Activated CD8-positive, alpha-beta memory T cell treated with anti-CD3 and anti-CD28 coated beads, Interleukin-2, amount 50 U/mL, for 1 hour (primary cell): Measurements from ENCODE around the gene NCL.
"Not testable (repeated sequence)": the region's sequence is repeated elsewhere in the genome, so short reads cannot be mapped to it uniquely, and the experiment has no call there.

Source experiments
- DNase-seq: peaks from one replicate; pipeline ENCODE4 v3.0.0-alpha.2; 2020; ENCODE audit errors: extremely low read depth

Gene NCL

GRCh38 chr2:231467613-231468530 lies 3.6 kb upstream of the NCL start:
- no peak for DNase-seq

- DNase-seq = no peak
These were observed 2.8 kb upstream of the NCL start for GRCh38 chr2:231467016-231467545.

GRCh38 chr2:231464576-231465540 lies 574 bp upstream of the NCL start:
- DNase-seq = peak; percentile 90

- no peak for DNase-seq
These were observed 1.4 kb downstream of the NCL start for GRCh38 chr2:231462729-231463465.

GRCh38 chr2:231461516-231461971 lies 2.7 kb downstream of the NCL start:
- DNase-seq = no peak

GRCh38 chr2:231460841-231461240 lies 3.4 kb downstream of the NCL start:
- DNase-seq = not testable (repeated sequence)

GRCh38 chr2:231460073-231460835 lies 4.0 kb downstream of the NCL start:
- no peak for DNase-seq

GRCh38 chr2:231458368-231458767 lies 5.9 kb downstream of the NCL start:
- no peak for DNase-seq

- no peak for DNase-seq
These were observed 7.2 kb downstream of the NCL start for GRCh38 chr2:231457101-231457500.

- DNase-seq = no peak
These were observed 7.8 kb downstream of the NCL start for GRCh38 chr2:231456295-231457004.

- no peak for DNase-seq
These were observed 8.4 kb downstream of the NCL start for GRCh38 chr2:231455890-231456289.

GRCh38 chr2:231455222-231455621 lies 9.1 kb downstream of the NCL start:
- DNase-seq = no peak

- DNase-seq = no peak
These were observed 9.9 kb downstream of the NCL start for GRCh38 chr2:231454361-231454791.

GRCh38 chr2:231452799-231453508 lies 11.3 kb downstream of the NCL start:
- DNase-seq = no peak

GRCh38 chr2:231450548-231450989 lies 13.7 kb downstream of the NCL start:
- no peak for DNase-seq

- DNase-seq = no peak
These were observed 14.7 kb downstream of the NCL start for GRCh38 chr2:231449503-231450054.

- DNase-seq = no peak
These were observed 27.3 kb downstream of the NCL start for GRCh38 chr2:231436957-231437356.

GRCh38 chr2:231433990-231434389 lies 30.3 kb downstream of the NCL start:
- DNase-seq = no peak

GRCh38 chr2:231431606-231432005 lies 32.7 kb downstream of the NCL start:
- no peak for DNase-seq
